CD4-positive, CD25-positive, alpha-beta regulatory T cell (primary cell): ENCODE data around the gene PBX1. TPM values are rescaled to one million over a fixed set of nuclear protein-coding genes. Genes with fewer than 3 reads are reported as not detected.

Experiments used
- ATAC-seq, 2 donors: fragments of 150-1000 bp; cut with Tn5 transposase; one replicate each; pipeline ENCODE4 v1.10.0; 2021; ENCODE audit warnings: low read depth in 2 of 2, moderate number of reproducible peaks in 2 of 2, moderate library complexity in 1 of 2
- DNase-seq, 3 donors: peaks; one replicate each; pipeline versions ENCODE4 v3.0.0 to v3.0.0-alpha.2; 2012 to 2022; ENCODE audit warnings: mixed read lengths in 1 of 3
- H3K27ac ChIP-seq: one replicate; pipeline ENCODE4 v1.7.0; 2013; ENCODE audit warnings: mild to moderate bottlenecking, low read length; ENCODE audit not compliant: insufficient read depth, poor library complexity, severe bottlenecking
- H3K27me3 ChIP-seq: one replicate; pipeline ENCODE4 v1.7.0; 2013; ENCODE audit warnings: low read length; ENCODE audit not compliant: control insufficient read depth, insufficient read depth
- H3K36me3 ChIP-seq: one replicate; pipeline ENCODE4 v1.7.0; 2013; ENCODE audit warnings: mild to moderate bottlenecking, low read length, moderate library complexity; ENCODE audit not compliant: control insufficient read depth, insufficient read depth
- H3K4me1 ChIP-seq: 2 replicates; pipeline ENCODE4 v1.7.0; 2013; ENCODE audit warnings: mild to moderate bottlenecking, low read length; ENCODE audit not compliant: insufficient read depth, control insufficient read depth, poor library complexity, severe bottlenecking
- H3K4me3 ChIP-seq: one replicate; pipeline ENCODE4 v1.7.0; 2013; ENCODE audit warnings: low read depth, mild to moderate bottlenecking, low read length, moderate library complexity
- H3K9me3 ChIP-seq, 2 experiments: 1 replicate in 1 of 2; 2 replicates in 1 of 2; pipeline ENCODE4 v1.7.0; 2013; ENCODE audit warnings: low read length in 2 of 2, mild to moderate bottlenecking in 1 of 2, moderate library complexity in 1 of 2; ENCODE audit not compliant: control insufficient read depth in 2 of 2
- H3K27ac Mint-ChIP-seq, 3 donors: one replicate each; pipeline ENCODE4 v1.8.0; 2020 to 2022; ENCODE audit warnings: mild to moderate bottlenecking in 3 of 3, mixed read lengths in 3 of 3, moderate library complexity in 2 of 3
- H3K27me3 Mint-ChIP-seq: one replicate; pipeline ENCODE4 v1.8.0; 2022; ENCODE audit warnings: mild to moderate bottlenecking, mixed read lengths
- H3K36me3 Mint-ChIP-seq: one replicate; pipeline ENCODE4 v1.8.0; 2020; ENCODE audit warnings: mixed read lengths
- H3K4me1 Mint-ChIP-seq, 4 donors: one replicate each; pipeline ENCODE4 v1.8.0; 2020 to 2022; ENCODE audit warnings: mixed read lengths in 4 of 4, mild to moderate bottlenecking in 1 of 4
- H3K4me3 Mint-ChIP-seq, 4 donors: one replicate each; pipeline ENCODE4 v1.8.0; 2020 to 2022; ENCODE audit warnings: mild to moderate bottlenecking in 4 of 4, mixed read lengths in 4 of 4, moderate library complexity in 3 of 4
- H3K9me3 Mint-ChIP-seq, 7 donors: one replicate each; pipeline ENCODE4 v1.8.0; 2020 to 2022; ENCODE audit warnings: mixed read lengths in 7 of 7, mild to moderate bottlenecking in 3 of 7, moderate library complexity in 2 of 7
- polyA plus RNA-seq, 4 donors: library from polyadenylated mRNA; unstranded; fragments of 300-500 nt; fragmentation: Illumina TruSeq; gene quantifications; one replicate each; pipeline ENCODE4 v1.2.3, GENCODE V29; 2021
- total RNA-seq: library from RNA; stranded (reverse); gene quantifications from one replicate; pipeline ENCODE4 v1.2.3, GENCODE V29; 2022

The PBX1 gene
- total and polyA plus RNA-seq, 5 donors from 2014 or later = 0.03 to 1.7 (median 0.10) TPM; not detected in 2

DNA sequence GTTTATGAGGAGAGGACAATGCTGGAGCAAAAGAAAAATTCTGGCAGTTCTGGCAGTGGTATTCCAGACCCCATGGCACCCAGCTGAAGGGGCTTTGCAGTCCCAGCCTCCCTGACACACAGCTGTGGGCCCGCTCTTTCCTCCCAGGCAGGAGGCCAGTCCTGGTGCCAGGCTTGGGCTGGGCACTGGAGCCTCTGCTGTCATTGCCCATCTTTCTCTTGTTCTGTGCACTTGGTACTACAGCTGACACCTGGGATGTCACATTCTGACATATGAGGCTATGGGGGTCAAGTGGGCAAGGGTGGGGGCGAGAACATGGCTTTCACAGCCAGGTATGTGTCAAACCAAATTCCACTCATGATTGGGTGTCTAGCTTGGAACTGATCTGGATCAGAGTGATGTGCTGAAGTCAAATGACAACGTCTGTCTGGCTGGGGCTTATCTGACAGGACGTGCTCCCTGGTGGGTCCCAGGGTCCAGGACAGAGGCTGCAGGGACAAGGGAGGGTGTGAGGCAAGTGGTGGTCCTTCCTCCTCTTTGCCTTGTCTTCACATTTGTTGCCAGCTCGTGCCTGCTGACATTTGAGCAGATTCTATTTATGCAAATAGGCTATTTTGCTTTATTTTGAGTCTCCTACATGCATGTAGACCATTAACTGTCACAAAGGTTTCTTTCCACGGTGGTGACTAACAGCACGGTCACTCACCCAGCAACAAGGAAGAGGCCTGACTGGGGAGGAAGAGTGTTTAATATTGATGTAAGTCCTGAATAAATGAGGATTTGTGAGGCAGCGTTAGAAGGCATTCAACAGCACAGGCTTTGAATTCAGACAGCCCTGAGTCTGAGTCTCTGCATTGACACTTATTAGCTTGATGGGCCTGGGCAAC, 336.3 kb downstream of the PBX1 start:
- no peaks in the 10 kb centered on the region for H3K9me3 ChIP-seq
- H3K36me3 ChIP-seq = no peaks in the 10 kb centered on the region
- no peaks in the 10 kb centered on the region for H3K27me3 ChIP-seq
- no peaks in the 10 kb centered on the region for H3K27me3 Mint-ChIP-seq
- ATAC-seq (no peak), DNase-seq (no peak)
- no peak overlapping the region for H3K27ac Mint-ChIP-seq
- H3K36me3 Mint-ChIP-seq = peaks cover 4% of the 10 kb centered on the region
- H3K4me3 Mint-ChIP-seq = no peak overlapping the region
- H3K4me1 Mint-ChIP-seq = no peaks in the 10 kb centered on the region
- H3K4me3 ChIP-seq = no peak overlapping the region
- H3K4me1 ChIP-seq = no peaks in the 10 kb centered on the region
- peaks cover 0 to 9% (median 1%) of the 10 kb centered on the region in 7 donors for H3K9me3 Mint-ChIP-seq
- H3K27ac ChIP-seq = no peak overlapping the region

DNA sequence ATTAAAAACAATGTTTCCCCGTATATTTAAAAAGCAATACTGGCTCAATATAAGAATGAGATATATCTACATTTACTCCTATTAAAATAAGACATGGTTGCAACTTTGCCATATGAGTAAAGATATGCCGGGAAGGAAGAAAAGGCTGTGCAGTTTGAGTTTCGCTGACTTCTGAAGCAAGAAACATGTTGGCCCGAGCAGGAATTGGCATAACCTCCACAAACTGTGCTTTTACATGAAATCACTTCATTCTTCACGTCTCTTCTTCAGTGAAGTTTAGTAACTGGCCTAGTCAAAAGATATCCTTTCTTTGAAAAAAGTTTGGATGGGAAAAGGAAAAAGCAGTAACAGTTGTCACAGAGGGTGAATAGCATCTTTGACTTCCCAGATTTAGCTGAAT, 342.0 kb downstream of the PBX1 start:
- Mint-ChIP-seq H3K27ac (no peak overlapping the region), H3K36me3 (no peaks in the 10 kb centered on the region), H3K4me3 (no peak overlapping the region), H3K27me3 (no peaks in the 10 kb centered on the region), H3K4me1 (no peaks in the 10 kb centered on the region), H3K9me3 (peaks cover 0 to 15% (median 5%) of the 10 kb centered on the region in 7 donors)
- H3K27me3 ChIP-seq = no peaks in the 10 kb centered on the region
- H3K27ac ChIP-seq = no peak overlapping the region
- H3K4me1 ChIP-seq = no peaks in the 10 kb centered on the region
- H3K36me3 ChIP-seq = no peaks in the 10 kb centered on the region
- no peak overlapping the region for H3K4me3 ChIP-seq
- DNase-seq = no peak
- H3K9me3 ChIP-seq = no peaks in the 10 kb centered on the region
- ATAC-seq = no peak
